Dedifferentiated amniotic fluid mesenchymal stem cell (primary cell): Measurements from ENCODE around the gene IRF2.

Source experiments
- DNase-seq: peaks from one replicate; pipeline ENCODE4 v3.0.0-alpha.2; 2016; ENCODE audit errors: extremely low spot score

Gene IRF2

DNA sequence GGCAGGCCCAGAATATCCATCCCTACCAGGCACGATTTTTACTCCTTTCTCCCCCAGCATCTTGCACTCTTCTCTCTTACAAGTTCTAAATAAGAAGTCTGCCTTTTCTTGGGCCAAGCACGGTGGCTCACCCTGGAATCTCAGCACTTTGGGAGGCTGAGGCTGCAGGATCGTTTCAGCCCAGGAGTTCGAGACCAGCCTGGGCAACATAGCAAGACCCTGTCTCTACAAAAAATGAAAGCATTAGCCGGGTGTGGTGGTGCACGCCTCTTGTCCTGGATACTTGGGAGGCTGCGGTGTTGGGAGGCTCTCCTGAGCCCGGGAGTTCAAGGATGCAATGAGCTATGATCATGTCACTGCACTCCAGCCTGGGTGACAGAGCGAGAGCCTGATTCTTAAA is 64.8 kb downstream of the IRF2 start:
- no peak for DNase-seq

DNA sequence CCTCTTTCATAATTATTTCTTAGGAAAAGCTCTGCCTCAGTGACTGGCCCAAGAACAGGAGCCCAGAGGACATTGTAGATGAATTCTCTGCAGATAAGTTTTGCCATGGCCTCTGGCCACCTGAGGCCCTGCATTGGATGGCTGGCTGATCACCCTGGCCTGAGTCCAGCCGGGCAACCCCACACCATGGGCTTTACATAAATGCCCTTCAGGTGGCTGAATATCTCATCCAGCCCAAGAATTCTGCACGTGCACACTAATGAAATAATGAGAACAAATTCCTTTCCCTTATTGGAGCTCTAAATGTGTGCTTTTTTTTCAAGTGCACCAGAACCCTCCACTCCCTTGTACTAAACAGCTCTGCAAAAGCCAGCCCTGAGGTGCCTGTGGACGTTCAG is 65.7 kb downstream of the IRF2 start:
- no peak for DNase-seq

DNA sequence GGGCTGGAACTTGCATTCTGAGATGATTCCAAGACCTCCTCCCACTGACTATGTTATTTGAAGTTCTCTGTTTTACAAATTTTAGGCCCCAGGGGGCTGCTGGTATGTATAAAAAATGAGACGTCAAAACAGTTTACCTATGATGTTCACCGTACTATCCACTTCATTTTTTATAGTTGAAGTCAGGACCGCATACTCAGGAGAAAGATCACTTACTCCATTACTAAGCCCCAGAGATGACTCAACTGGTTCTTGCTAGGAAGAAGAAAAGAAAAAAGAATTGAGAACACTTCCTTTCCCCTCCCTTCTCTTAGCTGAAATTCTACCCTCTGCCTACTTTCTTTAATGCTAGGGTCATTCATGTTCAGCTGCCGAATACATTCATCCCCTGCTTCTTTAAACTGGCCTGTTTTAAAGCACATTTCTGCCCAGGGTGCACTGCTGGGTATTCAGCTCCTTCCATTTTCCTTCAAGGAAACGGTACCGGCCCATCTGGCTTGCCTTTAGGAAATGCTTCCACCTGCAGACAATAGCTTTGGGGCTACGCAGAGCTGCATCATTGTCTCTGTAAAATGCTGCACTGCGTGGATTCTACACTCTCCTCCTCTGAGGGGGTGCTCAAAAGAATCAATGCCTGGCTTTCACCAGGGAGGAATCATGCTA is 66.2 kb downstream of the IRF2 start:
- peak; percentile 92 for DNase-seq

DNA sequence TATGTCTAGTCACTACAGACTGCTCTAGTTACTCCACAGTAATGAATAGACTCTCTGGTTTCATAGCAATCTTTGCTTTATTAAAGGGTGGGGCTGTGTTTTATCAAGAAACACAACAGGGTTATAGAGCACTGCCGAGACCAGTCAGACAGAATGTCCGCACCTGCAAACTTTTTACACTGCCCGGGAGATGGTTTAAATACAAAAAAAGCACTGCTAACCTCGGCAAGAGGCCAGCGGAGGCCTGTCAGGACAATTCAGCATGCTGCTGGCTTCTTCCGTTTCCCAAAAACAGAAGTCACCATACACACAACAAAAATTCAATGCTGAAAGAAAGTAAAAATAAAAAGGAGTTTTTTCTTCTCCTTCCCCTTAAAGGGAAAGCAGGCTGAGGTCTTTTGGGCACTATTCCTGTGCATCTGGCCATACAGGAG is 67.4 kb downstream of the IRF2 start:
- no peak for DNase-seq

DNA sequence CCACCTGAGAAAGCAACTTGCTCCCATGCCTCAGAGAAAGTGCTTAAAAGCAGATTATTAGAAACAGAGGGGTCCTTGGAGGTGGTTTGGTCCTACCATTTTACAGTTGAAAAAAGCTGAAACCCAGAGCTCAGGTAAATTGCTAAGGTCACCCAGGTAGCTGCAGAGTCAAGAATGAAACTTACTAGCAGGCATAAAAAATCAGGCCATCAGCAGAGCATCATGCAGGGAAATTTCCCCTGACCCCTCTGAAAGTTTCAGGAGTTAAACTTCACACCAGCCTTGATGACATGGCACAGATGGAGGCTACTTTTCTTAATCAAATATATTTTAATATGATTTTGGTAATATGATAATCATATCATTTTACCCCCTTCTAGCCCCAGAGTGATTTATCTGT is 70.3 kb downstream of the IRF2 start:
- no peak for DNase-seq

DNA sequence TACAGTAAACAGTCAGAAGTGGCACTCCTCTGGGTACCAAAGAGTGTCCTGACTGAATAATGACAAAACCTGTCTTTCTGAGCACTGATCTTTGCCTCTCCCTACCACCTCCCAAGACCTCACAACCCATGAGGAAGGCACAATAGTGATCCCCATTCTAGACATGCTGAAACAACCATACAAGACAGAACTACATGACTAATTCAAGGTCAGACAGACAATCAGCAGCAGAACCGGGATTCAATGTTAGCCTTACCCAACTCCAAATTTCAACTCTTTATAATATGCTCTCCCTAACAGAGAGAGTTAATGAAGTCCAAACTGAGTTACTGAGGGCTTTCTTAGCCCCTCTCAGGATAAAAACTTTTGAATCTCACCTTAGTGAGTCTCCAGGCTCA is 71.0 kb downstream of the IRF2 start:
- no peak for DNase-seq

DNA sequence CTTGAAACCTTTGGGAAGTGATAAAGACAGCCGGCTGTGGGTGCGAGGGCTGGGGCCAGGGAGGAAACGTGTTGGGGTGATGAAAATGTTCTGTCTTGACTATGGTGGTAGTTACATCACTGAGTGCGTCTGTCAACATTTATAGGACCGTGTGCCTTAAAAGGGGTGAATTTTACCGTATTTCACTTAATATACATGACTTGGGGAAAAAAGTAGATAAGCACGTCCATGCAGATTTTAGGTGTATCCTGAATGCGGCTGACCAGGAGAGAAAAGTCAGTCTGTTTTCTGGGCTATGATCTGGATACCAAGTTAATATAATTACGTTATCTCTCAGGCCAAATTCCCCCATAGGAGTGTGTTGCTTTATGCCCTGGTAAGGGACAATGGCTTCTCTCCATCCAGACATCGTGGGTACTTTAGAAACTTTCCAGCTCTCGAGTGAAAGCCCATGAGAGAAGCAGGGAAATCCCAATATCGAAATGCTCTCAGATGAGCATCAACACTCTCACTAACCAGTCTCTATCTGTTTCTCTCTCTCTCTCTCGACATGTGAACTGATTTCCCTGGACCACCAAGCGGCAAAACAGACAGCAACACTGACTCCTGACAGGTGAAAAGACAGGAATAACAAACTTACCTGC is 71.5 kb downstream of the IRF2 start:
- DNase-seq, result no peak

DNA sequence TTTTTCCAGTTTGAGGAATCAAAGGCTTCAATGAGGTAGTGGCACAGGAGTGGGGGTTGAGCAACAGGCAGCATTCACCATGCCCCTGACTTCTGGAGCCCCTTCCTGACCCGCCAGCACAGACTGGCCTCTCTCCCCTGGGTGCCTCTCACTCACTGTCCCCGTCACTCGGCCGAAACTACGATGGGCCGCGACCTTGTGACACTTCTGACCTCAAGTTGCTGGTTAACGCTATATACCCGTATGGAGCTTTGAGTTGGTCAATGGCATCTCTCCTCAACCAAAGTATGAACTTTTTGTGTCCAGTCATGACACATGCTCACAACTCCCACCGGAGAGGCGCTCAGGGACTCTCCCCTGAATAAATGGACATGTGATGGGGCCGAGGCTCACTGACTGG is 72.1 kb downstream of the IRF2 start:
- DNase-seq, result no peak

DNA sequence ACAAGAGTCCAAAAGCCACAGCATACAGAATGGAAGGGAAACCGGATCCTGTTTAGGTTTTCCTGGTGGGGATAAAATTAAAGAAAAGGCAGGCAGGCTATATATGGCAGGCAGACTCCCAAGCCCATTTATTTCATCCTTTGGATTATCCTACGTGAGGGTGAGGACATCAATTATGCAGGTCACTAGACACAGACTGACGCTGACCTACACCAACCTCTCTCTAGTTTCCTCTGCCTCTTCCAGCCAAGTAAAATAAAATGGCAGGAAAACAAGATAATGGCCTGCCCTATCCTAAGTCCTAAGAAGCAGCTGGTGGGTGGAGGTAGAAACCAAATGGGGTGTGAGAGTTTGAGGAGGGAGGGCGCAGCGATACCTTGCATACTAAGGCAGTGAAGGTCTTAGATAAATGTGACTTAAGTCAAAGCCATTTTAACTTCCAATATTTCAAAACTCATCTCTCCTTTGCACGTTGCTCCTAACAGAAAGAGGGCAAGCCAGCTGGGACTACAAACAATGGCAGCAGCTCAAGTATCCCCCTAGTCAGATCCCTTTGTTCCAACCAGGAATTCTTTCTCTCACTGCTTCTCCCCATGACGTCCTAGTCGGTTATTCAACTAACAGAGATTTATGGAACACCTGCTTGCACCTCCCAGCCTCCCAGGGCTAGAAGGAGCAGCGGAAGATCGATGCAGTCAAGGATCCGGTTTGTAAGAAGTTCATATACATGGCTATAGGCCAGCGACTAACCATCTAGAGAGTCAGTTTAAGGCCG is 72.8 kb downstream of the IRF2 start:
- no peak for DNase-seq

DNA sequence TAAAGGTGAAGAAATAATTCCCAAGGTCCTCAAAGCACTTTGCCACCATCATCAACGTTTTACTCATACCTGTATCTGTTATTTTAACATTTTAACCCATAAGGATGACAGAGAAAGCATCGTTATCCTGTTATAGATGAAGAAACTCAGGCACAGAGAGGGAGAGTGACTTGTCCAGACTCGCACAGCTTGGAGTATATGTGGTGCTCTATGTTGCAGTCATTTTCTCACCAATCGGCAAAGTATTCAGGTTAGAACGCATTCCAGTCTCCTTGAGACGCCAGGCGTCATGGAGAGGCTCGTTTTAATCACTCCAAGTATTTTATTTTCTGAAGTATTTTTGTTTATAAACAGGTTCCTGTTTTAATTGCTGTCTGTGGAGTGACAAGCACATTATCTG is 73.5 kb downstream of the IRF2 start:
- no peak for DNase-seq

DNA sequence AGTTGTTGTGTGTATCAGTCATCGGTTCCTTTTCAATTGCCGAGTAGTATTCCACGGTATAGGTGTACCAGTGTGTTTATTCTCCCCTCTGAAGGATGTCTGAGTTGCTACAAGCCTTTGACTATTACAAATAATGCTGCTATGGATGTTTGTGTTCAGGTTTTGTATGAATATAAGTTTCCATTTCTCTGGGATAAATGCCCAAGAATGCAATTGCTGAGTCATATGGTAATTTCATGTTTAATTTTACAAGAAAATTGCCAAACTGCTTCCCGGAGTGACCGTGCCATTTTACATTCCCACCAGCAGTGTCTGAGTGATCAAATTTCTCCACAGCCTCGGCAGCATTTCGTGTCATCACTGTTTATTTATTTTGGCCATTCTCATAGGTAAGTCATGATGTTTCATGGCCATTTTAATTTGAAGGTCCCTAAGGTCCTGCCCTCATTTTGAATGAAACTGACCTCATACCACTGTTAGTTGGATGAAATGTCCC is 73.9 kb downstream of the IRF2 start:
- DNase-seq, result peak; percentile 97

DNA sequence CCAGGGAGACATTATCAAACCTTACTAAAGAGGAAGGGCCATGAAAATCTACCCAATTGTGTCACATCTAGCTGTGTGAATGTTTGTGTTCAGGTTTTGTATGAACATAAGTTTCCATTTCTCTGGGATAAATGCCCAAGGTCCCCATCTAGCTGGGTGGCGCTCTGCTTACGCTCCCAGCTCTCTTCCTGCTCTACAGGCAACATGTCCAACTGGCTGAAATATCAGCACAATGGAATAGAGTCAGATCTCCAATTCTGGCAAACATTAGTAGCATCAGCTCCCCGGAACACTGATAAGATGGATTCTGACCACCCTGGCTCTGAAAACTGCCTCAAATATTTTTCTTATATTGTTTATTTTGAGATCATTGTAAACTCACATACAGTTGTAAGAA is 74.8 kb downstream of the IRF2 start:
- no peak for DNase-seq

DNA sequence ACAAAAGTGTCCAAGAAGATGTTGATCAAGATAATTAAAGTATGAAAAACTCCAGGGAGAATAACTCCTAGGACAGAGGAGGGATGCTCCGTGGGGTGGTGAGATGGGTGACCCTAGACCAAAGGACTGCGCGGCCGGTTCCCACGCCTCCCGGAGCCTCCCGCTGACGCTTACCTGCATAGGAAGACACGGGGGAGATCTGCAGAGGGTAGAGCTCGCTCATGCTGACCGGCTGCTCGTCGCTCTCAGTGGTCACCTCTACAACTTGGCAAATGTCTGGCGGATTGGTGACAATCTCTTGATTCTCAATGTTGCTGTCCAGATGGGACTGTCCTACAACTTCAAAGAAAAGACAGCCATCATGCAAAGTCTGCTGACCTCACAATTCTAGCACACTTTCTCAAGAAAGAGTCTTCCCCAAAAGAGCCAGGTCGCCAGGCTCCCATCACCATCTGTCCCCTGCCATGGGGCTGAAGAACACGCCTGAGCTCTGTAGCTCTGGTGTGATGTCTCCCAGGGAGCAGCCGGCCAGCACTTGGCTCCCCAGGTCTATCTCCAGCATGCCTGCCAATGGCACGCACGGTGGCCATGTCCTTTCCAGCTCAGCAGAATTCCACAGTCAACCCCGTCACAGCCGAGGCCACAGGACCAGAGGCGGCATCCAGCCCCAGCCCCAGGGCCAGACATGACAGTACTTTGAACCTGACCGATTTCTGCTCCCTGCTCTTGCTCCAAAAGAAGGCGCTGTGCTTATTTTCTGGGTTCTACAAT is 75.4 kb downstream of the IRF2 start:
- DNase-seq, result no peak

DNA sequence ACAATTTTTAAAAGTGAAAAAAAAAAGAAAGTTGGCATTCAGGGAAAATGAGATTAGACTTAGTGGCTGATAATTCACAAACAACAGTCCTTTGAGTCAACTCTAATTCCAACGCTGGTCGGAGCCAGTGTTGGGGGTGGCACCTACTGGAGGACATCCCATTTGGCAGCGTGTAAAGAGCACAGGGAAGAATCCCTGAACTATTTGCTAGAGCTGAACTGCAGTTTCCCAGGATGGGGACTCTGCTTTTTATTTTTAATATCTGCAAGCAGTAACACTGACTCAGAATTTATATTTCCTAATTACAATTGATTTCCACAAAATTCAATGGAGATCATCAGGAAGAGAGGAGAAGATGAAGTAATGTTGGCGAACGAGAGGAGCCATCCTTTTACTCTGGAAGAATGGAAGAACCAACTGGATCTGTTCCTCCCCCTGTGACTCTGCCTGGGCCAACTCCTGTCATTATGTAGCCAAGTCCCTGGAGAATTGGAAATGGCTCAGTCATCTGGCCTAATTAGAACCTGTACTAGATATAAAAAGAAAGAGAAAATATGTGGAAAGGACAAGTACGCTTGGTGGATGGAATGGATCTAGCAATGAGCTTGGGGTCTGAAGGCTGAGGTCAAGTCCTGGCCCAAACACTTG is 76.7 kb downstream of the IRF2 start:
- DNase-seq, result no peak

DNA sequence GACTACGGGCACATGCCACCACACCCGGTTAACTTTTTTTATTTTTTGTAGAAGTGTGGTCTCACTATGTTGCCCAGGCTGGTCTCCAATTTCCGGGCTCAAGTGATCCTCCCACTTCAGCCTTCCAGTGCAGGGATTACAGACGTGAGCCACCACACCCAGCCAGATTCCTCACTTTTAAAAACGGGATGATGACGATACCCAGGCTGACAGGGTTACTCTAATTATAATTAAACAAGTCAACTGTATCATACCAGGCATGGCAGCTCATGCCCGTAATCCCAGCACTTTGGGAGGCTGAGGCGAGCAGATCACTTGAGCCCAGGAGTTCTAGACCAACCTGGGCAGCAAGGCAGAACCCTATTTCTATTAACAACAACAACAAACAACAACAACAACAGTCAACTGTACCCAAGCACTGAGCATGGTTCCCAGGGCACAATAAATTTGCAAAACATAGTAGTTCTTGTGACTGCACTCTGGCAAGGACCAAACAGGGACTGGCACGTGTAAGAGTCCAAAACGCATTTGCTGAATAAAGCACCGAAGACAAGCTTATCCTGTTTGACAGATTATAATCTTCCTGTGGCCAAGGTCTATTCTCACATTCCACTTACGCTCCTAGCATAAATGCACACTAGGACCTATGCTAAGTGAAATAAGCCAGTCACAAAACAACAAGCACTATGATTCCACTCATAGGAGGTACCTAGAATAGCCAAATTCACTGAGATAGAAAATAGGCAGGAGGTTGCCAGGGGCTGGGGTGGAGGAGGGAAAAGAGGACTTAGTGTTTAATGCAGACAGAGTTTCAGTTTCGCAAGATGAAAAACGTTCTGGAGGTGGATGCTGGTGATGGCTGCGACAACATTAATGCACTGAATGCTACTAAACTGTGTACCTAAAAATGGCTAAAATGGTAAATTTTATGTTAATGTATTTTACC is 77.5 kb downstream of the IRF2 start:
- DNase-seq, result no peak

DNA sequence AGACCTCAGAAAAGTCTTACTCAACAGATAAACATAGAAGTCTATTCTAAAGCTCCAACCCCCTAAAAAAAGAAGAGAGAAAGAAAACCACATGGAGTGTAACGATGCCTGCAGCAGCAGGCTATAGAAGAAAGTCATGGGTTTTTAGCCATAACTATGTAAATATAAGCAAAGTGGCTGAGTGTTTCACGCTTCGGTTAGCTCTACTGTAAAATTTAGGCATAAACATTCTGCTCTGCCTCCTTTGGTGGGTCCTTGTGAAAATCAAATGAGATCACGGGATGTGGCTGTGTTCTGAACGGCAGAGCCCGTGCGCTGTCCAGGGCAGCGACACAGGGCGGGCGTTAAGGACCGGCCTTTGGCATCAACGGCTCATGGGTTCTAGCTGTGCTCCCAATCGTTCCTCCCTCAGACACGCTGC is 78.4 kb downstream of the IRF2 start:
- no peak for DNase-seq

DNA sequence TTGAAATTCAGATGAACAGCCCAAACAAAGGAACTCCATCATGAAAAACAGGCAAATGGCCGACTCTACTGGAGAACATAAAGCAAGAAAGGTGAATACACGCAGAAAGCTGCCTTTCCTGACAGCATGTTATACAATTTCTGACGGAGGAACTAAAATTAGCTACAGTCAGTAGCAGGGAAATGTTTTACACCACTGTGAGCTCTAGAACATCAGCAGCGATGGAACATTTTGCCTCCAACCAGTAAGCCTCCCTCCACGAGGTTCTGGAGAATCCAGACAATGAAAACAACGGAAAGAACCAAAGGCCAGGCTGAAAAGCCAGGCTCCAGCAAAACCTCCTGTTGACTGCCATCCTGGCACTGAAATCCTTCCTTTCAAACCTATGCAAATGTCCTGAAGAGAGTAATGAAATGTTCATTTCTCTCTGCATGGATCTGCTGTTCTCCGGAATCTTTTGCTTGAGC is 78.9 kb downstream of the IRF2 start:
- DNase-seq, result no peak

DNA sequence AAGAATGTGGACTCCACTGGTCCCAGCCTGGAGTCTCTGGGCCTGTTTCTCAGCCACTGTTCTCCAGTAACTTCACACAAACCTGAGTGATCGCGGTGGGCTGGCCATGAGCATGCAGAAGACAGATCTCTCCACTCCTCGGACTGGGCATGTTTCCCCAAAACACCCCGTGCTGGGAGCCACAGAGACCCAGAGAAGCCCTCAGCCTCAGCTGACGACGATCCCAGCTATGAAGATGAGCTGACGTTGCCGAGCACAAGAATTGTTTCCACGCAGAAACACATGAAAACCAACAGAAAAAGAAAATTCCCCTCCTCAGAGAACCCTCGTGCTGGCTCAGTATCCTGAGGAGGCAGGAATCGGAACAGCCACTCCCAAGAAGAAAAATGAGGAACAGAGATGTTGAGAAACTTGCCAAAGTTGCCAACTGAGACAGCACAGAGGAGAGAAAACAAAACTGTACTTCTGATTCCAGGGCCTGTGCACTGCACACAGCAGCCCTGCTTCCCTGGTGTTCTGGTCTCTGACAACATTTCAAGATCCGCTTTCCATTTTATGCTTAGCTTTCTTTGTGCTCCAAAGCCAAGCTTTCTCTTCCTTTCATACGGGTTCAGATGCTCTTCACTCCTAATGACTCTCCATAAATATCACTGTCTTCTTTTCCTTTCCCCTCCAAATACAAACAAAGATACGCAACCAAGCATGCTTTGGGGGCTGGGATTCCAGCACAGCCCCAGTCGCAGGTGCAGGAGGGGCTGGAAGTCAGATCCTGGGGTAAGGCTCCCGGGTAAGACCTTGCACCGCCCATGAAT is 81.4 kb downstream of the IRF2 start:
- no peak for DNase-seq

DNA sequence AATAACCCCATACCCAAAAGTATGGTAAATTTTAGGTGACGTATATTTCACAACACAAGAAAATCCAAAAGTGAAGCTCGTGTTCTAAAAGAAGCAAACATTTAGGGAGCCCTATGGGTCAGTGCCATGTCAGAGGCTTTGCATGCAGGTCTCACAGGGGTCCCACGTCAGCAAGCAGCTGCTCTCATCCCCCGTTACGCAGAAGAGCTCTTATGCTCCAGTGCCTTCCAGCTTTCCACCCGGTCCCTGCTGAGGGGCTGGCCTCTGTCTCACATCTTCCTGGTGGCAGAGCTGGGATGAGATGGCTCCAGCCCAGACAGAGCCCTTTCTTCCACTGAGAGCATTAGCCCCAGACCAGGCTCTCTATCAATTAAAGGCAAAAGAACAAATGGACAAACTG is 82.0 kb downstream of the IRF2 start:
- DNase-seq, result no peak
